K562 (cell line): Measurements from ENCODE around the gene SEC14L2. TPM values are rescaled to one million over a fixed set of nuclear protein-coding genes. Genes with fewer than 3 reads are reported as not detected.

Experiments used
- EHMT2 ChIP-seq: fragments of 450-650 bp; IDR thresholded peaks from 2 replicates; pipeline ENCODE4 v1.6.1; 2018; ENCODE audit warnings: antibody characterized with exemption
- JUN ChIP-seq, 2 experiments: sonication (generic) in 1 of 2; formaldehyde crosslinking in 1 of 2; IDR thresholded peaks; 2 replicates each; pipeline versions ENCODE4 v1.6.1 to v1.8.0; 2012 to 2022; ENCODE audit warnings: borderline replicate concordance in 2 of 2, mild to moderate bottlenecking in 2 of 2, improper control_type of control experiment in 1 of 2, low read depth in 1 of 2, low read length in 1 of 2, missing genetic modification reagents in 1 of 2
- TEAD1 ChIP-seq, 2 experiments: fragments of 450-650 bp in 1 of 2; sonication (generic) in 1 of 2; formaldehyde crosslinking; IDR thresholded peaks; 2 replicates each; pipeline versions ENCODE4 v1.4.0 to v1.8.0; 2020 to 2022; ENCODE audit warnings: mild to moderate bottlenecking in 2 of 2, missing genetic modification reagents in 1 of 2
- polyA plus RNA-seq, 8 experiments: library from polyadenylated mRNA; depleted of rRNA in 4 of 8; stranded (reverse) in 5 of 8; unstranded in 3 of 8; fragments of >200 nt; fragmentation: Nextera tagmentation in 2 of 8; fragmentation: Illumina TruSeq in 1 of 8; extraction: Ambion mirVana in 2 of 8; extraction: Trizol in 1 of 8; gene quantifications; 2 replicates each; pipeline versions ENCODE4 v1.2.1 to v1.2.3, GENCODE V29; 2011 to 2014; ENCODE audit warnings: inconsistent platforms in 1 of 8, missing spikeins in 1 of 8
- total RNA-seq, 7 experiments: library from RNA; depleted of rRNA in 6 of 7; stranded (reverse); fragments of >200 nt in 6 of 7; fragmentation: Illumina TruSeq in 2 of 7; extraction: Trizol in 2 of 7; gene quantifications; 2 replicates each; pipeline versions ENCODE4 v1.2.1 to v1.2.3, GENCODE V29; 2011 to 2021; ENCODE audit warnings: low replicate concordance in 1 of 7
- TF ChIP-seq, protein P1 (sequence below): fragments of 250-450 bp; sonication (Bioruptor Pico); IDR thresholded peaks from 2 replicates; pipeline ENCODE4 v1.4.0; 2020; ENCODE audit warnings: mild to moderate bottlenecking
- TF ChIP-seq, protein P2 (sequence below), 2 experiments: fragments of 450-650 bp; IDR thresholded peaks; 2 replicates each; pipeline ENCODE4 v1.6.1; 2016; ENCODE audit warnings: mild to moderate bottlenecking in 2 of 2, borderline replicate concordance in 1 of 2, low read depth in 1 of 2, moderate library complexity in 1 of 2

SEC14L2 gene
- total and polyA plus RNA-seq, 9 of the 15 experiments (the other 6 are each of a cell fraction or from before 2014, with no cell fraction given), result 0.03 to 0.17 (median 0.10) TPM

DNA sequence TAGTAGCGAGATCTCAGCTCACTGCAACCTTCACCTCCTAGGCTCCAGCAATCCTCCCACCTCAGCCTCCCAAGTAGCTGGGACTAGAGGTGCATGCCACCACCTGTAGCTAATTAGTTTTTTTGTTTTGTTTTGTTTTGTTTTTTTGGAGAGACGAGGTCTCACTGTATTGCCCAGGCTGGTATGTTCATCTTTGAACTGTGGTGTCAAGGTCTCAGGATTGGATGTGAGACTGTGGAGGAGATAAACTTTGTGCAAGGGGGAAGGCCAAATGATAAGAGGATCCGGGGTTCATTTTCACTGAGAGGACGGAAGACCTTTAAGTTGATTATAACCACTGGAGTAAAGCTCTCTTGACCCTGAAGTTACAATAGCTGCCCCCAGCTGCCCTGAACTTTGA, 8.9 kb downstream of the SEC14L2 start (continued):
- no peak for TF ChIP-seq JUN (IDR thresholded peaks at IDR 0.05; ENCODE audit: borderline replicate concordance, low read depth, low read length)
- TF ChIP-seq JUN (CRISPR knock-in tag; IDR thresholded peaks at IDR 0.05; ENCODE audit: borderline replicate concordance), result no peak
- TF ChIP-seq EHMT2, result no peak
- TF ChIP-seq, protein P1, sequence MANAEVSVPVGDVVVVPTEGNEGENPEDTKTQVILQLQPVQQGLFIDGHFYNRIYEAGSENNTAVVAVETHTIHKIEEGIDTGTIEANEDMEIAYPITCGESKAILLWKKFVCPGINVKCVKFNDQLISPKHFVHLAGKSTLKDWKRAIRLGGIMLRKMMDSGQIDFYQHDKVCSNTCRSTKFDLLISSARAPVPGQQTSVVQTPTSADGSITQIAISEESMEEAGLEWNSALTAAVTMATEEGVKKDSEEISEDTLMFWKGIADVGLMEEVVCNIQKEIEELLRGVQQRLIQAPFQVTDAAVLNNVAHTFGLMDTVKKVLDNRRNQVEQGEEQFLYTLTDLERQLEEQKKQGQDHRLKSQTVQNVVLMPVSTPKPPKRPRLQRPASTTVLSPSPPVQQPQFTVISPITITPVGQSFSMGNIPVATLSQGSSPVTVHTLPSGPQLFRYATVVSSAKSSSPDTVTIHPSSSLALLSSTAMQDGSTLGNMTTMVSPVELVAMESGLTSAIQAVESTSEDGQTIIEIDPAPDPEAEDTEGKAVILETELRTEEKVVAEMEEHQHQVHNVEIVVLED (CRISPR knock-in tag), result no peak
- TF ChIP-seq, protein P2, sequence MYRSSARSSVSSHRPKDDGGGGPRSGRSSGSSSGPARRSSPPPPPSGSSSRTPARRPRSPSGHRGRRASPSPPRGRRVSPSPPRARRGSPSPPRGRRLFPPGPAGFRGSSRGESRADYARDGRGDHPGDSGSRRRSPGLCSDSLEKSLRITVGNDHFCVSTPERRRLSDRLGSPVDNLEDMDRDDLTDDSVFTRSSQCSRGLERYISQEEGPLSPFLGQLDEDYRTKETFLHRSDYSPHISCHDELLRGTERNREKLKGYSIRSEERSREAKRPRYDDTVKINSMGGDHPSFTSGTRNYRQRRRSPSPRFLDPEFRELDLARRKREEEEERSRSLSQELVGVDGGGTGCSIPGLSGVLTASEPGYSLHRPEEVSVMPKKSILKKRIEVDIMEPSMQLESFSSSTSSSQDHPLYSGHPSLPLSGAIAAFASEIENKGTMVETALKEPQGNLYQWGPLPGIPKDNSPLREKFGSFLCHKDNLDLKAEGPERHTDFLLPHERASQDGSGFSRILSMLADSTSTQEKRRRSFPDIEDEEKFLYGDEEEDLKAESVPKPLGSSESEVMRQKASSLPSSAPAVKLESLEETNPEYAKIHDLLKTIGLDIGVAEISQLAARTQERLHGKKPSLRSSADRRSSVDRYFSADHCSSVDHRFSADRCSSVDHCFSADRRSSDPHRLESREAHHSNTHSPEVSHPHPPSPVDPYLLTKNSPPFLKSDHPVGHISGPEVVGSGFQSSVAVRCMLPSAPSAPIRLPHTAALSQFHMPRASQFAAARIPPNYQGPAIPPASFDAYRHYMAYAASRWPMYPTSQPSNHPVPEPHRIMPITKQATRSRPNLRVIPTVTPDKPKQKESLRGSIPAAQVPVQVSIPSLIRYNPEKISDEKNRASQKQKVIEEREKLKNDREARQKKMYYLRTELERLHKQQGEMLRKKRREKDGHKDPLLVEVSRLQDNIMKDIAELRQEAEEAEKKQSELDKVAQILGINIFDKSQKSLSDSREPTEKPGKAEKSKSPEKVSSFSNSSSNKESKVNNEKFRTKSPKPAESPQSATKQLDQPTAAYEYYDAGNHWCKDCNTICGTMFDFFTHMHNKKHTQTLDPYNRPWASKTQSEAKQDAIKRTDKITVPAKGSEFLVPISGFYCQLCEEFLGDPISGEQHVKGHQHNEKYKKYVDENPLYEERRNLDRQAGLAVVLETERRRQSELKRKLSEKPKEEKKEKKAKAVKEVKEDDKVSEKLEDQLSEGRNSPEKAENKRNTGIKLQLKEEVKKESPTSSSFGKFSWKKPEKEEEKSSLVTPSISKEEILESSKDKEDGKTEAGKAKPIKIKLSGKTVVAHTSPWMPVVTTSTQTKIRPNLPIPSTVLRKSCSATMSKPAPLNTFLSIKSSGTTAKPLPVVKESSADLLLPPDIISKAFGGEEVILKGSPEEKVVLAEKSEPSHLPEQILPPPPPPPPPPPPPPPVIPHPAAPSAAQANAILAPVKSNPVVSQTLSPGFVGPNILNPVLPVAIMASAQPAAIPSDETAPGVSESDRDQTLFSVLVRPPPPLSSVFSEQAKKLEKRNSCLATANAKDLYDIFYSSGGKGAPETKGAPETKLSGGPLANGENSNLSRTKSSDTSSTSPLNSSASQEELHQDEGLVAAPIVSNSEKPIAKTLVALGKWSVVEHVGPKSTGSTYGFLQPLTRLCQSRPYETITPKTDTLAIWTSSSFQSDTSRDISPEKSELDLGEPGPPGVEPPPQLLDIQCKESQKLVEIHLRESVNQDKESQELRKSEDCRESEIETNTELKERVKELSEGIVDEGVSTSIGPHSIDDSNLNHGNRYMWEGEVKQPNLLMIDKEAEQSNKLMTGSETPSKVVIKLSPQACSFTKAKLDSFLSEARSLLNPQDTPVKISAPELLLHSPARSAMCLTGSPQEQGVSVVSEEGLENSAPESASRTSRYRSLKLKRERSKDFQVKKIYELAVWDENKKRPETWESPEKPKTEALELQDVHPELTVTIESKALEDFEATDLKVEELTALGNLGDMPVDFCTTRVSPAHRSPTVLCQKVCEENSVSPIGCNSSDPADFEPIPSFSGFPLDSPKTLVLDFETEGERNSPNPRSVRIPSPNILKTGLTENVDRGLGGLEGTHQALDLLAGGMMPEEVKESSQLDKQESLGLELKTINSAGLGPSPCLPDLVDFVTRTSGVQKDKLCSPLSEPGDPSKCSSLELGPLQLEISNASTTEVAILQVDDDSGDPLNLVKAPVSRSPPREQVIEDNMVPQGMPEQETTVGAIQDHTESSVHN (IDR thresholded peaks at IDR 0.05; ENCODE audit: borderline replicate concordance in 1 of 2, low read depth in 1 of 2), result no peak
- no peak for TF ChIP-seq TEAD1 (CRISPR knock-in tag; IDR thresholded peaks at IDR 0.05)
- TF ChIP-seq, all 486 proteins: peak for 0
